ENCODE data around the gene KCNG3. TPM values are rescaled to one million over a fixed set of nuclear protein-coding genes. Genes with fewer than 3 reads are reported as not detected.

KCNG3 gene
- total RNA-seq, 1 experiment from 2014 or later: not detected

DNA sequence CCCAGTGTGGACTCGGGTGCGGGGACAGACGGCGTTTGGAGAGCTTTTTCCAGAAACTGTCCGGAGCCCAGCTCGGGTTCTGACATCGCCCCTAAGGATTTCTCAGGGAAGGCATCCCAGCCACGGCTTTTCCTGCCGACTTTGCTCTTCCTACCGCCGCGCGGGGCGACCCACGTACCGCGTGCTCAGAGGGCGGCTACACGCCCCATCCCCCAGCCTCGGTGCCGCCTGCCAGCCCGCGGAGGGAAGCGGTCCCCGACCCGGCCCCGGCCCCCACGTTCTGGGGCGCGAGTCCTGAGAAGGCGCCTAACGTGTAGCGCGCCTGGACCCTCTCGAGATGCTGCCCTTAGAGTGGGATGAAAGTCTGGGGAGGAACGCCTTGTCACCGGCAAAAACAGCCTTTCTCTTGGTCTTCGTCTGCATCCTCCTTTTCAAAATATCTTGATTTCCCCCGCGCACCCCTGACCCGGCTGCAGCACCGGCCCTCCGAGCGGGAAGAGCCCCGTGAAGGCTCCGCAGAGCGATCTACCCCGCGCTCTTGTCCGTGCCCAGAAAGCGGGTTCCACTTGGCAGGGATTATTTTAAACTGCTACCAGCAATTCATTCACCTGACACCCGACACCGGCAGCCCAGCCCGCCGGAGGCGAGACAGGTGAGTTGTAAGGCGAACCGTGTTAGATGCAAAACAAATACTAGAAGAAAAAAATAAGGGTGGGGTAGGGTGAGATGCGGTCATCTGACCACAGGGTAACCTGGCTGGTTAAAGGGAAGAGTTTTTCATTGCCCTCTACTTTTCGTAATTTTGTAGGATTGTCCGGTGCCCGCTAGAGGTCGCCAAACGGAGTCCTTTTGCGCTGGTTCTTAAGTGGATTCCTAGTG lies 812 bp upstream of the KCNG3 start:
- peak; percentile 57 for DNase-seq
- Histone ChIP-seq H3K36me3 (no peaks in the 10 kb centered on the region), H3K4me3 (peak overlapping the region; percentile 56), H3K9me3 (no peaks in the 10 kb centered on the region), H3K27me3 (no peaks in the 10 kb centered on the region)

DNA sequence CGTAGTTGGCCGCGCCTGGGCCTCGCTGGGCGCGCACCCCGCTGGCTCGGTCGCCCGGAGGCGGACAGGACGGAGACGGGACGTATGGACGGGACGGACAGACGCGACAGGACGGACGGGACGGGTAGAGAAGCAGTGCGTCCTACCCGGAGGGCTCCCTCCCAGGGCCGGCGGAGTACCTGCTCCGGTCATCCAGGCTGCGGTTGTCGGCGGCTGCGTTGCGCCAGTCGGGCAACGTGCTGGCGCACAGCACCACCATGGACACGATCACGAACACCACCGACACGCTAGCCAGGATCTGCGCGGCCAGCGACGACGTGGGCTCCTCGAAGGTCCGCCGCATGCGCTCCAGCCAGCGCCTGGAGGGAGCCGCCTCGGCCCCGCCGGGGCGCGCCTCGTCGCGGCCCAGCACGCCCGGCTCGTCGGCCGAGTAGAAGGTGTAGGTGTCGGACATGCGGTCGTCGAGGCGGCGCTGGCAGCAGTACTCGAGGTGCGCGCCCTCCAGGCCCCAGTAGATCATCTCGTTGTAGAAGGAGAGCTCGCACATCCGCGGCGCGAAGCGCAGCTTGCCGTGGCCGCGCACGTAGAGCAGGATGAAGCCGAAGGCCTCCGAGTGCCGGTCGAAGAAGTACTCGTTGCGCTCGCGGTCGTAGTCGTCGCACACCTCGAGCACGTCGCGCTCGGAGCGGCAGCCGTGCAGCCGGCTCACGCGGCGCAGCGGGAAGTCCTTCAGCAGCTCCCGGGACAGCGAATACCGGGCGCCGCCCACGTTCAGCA lies 903 bp downstream of the KCNG3 start:
- no peaks in the 10 kb centered on the region for H3K9me3 ChIP-seq
- no peak overlapping the region; the same call in 1 of the 2 replicates for H3K4me3 ChIP-seq
- H3K27me3 ChIP-seq: no peaks in the 10 kb centered on the region
- H3K36me3 ChIP-seq: no peaks in the 10 kb centered on the region
- no peak for DNase-seq

DNA sequence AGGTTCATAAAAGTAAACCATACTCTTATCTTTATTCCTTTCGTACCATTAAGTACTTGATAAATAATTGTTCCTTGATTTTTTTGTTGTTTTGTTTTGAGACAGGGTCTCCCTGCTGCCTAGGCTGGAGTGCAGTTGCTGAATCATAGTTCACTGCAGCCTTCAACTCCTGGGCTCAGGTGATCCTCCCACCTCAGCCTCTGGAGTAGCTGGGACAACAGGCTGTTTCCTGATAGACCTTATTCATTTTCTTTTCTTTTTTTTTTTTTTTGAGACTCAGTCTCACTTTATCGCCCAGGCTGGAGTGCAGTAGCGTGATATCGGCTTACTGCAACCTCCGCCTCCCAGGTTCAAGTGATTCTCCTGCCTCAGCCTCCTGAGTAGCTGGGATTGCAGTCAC lies 5.5 kb downstream of the KCNG3 start:
- Histone ChIP-seq H3K4me3 (no peak overlapping the region), H3K36me3 (no peaks in the 10 kb centered on the region), H3K27me3 (no peaks in the 10 kb centered on the region), H3K9me3 (no peaks in the 10 kb centered on the region)
- no peak for DNase-seq

DNA sequence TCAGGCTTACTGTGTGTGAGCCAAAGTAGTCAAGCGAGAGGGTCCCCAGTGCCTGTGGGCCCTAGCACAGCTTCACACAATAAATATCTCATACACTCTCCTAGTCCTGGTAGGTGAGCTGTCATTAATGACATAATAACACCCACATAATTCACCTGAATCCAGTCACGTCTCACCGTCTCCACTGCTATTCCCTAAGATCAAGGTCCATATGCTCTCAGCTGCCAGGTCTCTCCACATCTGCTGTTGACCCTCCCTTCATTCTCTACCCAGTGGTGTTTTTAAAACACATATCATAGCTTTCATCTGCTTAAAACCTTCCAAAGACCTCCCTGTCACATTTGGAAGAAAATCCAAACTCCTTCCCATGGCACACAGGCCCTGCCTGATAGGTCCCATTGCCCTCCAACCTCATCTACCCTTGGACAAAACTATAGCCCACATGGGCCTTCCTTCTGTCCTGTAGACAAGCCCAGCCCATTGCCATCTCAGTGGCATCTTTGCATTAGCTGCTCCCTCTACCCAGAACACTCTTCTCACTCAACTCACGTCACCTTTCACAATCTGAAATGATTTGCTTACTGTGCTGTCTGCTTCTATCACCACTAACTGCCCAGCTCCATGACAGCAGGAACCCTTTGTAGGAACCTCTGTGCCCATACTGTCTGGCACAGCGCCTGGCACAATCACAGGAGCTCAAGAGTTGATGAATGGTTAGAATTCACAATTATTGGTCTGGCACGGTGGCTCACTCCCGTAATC lies 7.5 kb downstream of the KCNG3 start:
- Histone ChIP-seq H3K9me3 (no peaks in the 10 kb centered on the region), H3K27me3 (no peaks in the 10 kb centered on the region), H3K4me3 (no peak overlapping the region), H3K36me3 (no peaks in the 10 kb centered on the region)
- no peak for DNase-seq

DNA sequence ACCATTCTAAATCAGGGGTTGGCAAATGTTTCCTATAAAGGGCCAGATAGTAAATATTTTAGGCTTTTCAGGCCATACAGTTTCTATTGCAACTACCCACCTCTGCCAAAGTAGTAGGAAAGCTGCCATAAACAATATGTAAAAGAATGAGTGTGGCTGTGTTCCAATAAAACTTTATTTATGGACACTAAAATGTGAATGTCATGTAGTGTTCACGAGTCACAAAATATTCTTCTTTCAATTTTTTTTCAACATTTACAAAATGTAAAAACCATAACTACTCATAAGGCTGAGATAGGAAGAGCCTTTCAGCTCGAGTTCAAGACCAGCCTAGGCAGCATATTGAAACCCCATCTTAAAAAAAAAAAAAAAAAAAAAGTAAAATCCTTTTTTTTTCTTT lies 13.4 kb downstream of the KCNG3 start:
- no peak for DNase-seq
- Histone ChIP-seq H3K9me3 (no peaks in the 10 kb centered on the region), H3K36me3 (no peaks in the 10 kb centered on the region), H3K4me3 (no peak overlapping the region), H3K27me3 (no peaks in the 10 kb centered on the region)

DNA sequence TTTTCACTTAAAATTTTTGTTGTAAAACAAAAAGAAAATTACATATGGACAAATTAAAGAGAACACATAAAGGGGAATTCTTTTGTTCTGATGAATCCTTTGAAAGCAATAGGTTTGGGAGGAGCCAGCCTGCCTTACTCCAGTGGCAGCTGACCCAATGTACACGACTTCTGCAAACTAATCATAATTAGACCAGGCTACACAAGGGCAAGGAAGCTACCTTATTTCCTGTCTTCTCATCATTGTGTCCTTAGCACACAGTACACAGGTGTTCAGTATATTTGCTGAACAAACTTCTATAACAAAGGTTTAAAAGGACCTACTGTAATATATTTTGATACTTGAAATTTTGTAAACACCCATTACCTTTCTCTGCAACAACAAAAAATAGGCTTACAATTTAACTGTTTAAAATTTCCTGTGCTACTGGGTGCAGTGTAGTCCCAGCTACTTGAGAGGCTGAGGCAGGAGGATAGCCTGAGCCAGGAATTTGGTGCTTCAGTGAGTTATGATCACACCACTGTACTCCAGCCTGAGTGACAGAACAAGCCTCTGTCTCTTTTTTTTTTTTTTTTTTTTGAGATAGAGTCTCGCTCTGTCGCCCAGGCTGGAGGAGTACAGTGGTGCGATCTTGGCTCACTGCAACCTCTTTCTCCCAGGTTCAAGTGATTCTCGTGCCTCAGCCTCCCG lies 18.9 kb downstream of the KCNG3 start:
- H3K27me3 ChIP-seq: no peaks in the 10 kb centered on the region

DNA sequence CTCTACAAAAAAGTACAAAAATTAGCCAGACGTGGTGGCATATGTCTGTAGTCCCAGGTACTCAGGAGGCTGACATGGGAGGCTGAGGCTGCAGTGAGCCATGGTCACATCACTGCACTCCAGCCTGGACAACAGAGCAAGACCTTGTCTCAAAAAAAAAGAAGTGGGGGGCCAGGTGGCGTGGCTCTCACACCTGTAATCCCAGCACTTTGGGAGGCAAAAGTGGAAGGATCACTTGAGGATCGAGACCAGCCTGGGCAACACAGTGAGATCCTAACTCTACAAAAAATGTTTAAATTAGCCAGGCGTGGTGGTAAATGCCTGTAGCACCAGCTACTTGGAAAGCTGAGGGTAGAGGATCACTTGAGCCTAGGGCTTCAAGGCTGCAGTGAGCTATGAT lies 23.1 kb downstream of the KCNG3 start:
- Histone ChIP-seq H3K36me3 (no peaks in the 10 kb centered on the region), H3K27me3 (no peaks in the 10 kb centered on the region), H3K4me3 (no peak overlapping the region), H3K9me3 (no peaks in the 10 kb centered on the region)
- DNase-seq: no peak

More for the DNA sequence above, 18.9 kb downstream of the KCNG3 start:
- Histone ChIP-seq H3K36me3 (no peaks in the 10 kb centered on the region), H3K9me3 (no peaks in the 10 kb centered on the region), H3K4me3 (no peak overlapping the region)
- DNase-seq: no peak

DNA sequence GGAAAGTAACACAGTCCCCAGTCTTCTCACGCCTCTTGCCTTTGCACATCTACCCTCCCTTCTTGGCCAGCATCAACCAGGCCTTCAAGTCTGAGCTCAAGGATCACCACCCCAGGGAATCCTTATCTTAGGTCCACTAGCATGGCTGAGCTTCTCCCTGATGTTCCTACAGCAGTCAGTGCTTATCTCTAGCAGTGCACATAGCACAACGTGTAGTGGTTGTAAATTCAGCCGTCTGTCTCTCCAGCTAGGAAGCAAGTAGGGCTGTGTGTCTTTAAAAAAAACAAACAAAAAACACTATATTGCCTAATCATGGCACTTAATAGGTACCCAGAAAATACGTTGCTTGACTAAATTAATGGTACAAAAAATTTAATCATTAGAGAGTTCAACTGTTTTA lies 29.2 kb downstream of the KCNG3 start:
- no peak for DNase-seq
- Histone ChIP-seq H3K36me3 (no peaks in the 10 kb centered on the region), H3K4me3 (no peak overlapping the region), H3K9me3 (no peaks in the 10 kb centered on the region), H3K27me3 (no peaks in the 10 kb centered on the region)

DNA sequence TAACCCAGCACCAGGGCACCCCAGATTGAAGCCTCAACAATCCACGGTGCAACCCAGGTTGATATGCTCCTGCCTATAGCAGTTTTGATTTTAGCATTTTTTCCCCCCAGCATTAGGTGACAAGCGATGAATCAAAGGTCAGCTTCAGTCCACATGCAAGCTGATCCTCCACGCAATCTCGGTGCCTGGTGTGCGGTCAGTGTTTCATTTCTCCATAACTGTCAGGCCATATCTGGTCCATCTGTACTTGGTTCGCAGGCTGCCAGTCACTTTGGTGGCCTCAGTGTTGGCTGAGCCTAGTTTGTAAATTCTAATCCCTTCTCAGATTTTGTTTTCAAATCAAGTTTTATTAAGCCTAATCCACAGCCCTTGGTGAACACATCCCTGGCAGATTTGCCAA lies 30.2 kb downstream of the KCNG3 start:
- no peak overlapping the region for H3K4me3 ChIP-seq
- H3K36me3 ChIP-seq: no peaks in the 10 kb centered on the region
- no peaks in the 10 kb centered on the region for H3K9me3 ChIP-seq
- H3K27me3 ChIP-seq: no peaks in the 10 kb centered on the region
- no peak for DNase-seq

DNA sequence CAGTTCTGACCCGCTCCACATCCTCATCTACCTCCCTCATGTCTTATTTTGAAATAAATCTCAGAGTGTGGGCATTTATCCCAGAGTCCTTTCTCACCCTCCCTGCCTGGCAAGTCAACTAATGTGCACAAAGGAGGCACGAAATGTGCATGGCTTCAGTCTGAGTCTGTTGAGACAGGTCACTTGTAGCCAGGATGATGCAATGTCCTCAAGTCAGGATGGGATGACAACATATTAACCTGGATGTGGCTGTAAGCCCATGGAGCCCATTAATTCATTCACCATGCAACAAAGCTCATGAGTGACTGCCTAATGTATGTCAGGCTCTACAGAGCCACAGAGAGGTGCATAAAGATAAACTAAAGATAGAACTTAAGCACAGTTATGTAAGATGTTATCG lies 34.5 kb downstream of the KCNG3 start:
- no peak for DNase-seq
- Histone ChIP-seq H3K36me3 (no peaks in the 10 kb centered on the region), H3K27me3 (no peaks in the 10 kb centered on the region), H3K9me3 (no peaks in the 10 kb centered on the region), H3K4me3 (no peak overlapping the region)

DNA sequence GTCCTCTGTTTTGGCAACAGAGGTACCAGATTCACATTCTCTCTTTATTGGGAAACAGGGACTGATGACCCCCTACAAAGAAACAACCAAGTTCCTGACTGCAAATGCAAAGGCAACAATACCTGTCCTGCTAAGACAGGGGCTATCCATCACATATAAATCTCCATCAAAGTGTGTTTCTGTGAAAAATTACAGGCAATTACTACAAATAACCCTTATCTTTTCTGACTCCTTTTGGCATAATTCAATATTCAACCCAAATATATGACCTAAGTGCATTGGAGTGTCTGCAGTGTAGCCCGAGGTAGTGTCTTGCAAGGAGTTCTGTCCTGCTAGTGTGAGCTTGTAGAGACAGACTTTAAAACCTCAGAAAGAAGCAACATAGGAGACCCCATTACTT lies 35.4 kb downstream of the KCNG3 start:
- no peaks in the 10 kb centered on the region for H3K9me3 ChIP-seq
- H3K36me3 ChIP-seq: no peaks in the 10 kb centered on the region
- H3K27me3 ChIP-seq: no peaks in the 10 kb centered on the region
- no peak overlapping the region for H3K4me3 ChIP-seq
- no peak for DNase-seq

DNA sequence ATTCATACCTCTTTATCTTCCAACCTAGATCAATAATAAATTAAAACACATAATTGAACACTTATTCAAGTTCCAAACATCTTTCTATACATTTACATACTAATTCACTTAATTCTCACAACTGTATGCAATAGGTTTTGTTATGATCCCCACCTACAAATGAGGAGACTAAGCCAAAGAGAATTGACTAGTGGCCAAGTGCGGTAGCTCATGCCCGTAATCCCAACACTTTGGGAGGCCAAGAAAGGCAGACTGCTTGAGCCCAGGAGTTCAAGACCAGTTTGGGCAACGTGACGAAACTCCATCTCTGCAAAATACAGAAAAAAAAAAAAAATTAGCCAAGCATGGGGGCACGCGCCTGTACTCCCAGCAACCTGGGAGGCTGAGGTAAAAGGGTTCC lies 36.8 kb downstream of the KCNG3 start:
- H3K27me3 ChIP-seq: no peaks in the 10 kb centered on the region
- no peaks in the 10 kb centered on the region for H3K9me3 ChIP-seq
- H3K36me3 ChIP-seq: no peaks in the 10 kb centered on the region
- no peak overlapping the region for H3K4me3 ChIP-seq
- no peak for DNase-seq

DNA sequence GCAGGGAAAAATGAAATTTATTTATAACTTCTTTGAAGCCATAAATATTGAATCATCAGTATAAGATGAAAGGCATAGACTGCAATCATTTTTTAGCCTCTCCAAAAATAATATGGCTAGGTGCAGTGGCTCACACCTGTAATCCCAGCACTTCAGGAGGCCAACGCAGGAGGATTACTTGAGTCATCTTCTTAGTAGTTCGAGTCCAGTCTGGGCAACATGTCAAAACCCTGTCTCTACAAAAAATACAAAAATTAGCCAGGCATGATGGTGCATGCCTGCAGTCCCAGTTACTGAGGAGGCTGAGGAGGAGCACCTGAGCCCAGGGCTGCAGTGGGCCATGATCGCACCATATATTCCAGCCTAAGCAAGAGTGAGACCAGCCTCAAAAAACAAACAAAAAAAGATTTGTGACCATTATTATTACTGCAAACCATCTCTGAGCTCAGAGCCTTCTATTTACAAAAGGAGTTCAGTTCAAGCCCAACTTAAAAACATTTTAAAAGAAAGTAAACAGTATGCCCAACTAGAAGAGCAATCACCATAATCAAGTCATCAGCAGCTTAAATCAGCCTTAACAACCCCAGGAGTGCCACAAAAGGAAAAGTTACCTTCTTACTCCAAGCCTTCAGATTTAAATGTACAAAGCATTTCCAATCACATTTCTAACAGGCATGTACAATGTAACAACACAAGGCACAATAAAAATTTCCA lies 37.5 kb downstream of the KCNG3 start:
- no peaks in the 10 kb centered on the region for H3K9me3 ChIP-seq
- H3K27me3 ChIP-seq: no peaks in the 10 kb centered on the region
- DNase-seq: peak; percentile 12
- no peak overlapping the region for H3K4me3 ChIP-seq
- H3K36me3 ChIP-seq: no peaks in the 10 kb centered on the region

DNA sequence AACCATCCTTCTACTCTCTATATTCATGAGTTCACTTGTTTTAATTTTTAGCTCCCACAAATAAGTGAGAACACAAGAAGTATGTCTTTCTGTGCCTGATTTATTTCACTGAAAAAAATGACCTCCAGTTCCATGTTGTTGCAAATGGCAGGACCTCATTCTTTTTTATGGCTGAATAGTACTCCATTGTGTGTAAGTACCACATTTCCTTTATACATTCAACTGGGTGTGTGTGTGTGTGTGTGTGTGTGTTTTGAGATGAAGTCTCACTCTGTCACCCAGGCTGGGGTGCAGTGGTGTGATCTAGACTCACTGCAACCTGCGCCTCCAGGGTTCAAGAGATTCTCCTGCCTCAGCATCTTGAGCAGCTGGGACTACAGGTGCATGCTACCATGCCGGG lies 41.2 kb downstream of the KCNG3 start:
- no peak overlapping the region for H3K4me3 ChIP-seq
- no peaks in the 10 kb centered on the region for H3K36me3 ChIP-seq
- H3K9me3 ChIP-seq: no peaks in the 10 kb centered on the region
- no peak for DNase-seq
- H3K27me3 ChIP-seq: no peaks in the 10 kb centered on the region

DNA sequence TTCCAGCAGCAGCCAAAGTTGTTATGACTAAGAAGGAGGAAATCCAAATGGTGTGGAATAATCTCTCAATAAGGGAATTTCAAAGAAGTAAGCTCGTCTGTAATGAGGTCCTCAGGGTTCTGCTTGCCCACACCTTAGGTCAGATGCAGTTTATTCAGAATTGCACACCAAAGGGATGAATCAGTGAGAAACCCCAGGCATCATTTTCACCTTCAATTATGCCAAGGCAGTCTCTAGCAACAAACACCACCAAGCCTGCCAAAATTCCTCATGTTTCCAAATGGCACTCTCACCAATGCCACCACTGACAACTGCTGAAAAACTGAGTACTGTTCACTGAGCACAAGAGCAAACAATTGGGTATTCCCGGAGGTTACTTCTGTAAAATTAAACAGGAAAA lies 43.6 kb downstream of the KCNG3 start:
- peak; percentile 42 for DNase-seq
- no peaks in the 10 kb centered on the region for H3K36me3 ChIP-seq
- no peaks in the 10 kb centered on the region for H3K9me3 ChIP-seq
- no peak overlapping the region for H3K4me3 ChIP-seq
- H3K27me3 ChIP-seq: no peaks in the 10 kb centered on the region
